Astrocyte of the hippocampus (primary cell): ENCODE measurements around the gene TBXA2R.

Experiments
- DNase-seq: peaks from one replicate; pipeline ENCODE4 v3.0.0; 2011; ENCODE audit warnings: low read depth, low spot score

Gene TBXA2R

DNA sequence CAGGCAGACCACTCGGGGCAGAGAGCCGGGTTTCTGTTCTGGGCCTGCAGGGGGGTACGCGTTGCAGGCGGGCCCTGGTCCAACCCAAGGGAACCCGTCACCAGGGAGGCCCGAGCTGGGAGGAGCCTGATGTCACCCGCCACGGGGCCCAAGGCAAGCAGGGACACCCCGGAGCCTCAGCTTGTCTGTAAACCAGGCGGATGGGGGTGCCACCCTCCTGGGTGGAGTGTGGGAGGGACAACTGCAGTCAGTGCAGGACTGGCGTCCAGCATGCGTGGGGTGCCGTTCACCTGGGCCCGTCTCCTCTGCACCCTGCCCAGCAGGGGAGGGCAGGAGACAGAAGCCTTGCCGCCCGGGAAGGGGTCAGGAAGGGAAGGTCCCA lies 12.9 kb upstream of the TBXA2R start:
- no peak for DNase-seq

GRCh38 chr19:3618811-3619630 lies 12.3 kb upstream of the TBXA2R start:
- DNase-seq = no peak

- DNase-seq = peak; percentile 65
These were observed 11.6 kb upstream of the TBXA2R start for GRCh38 chr19:3618144-3618810.

DNA sequence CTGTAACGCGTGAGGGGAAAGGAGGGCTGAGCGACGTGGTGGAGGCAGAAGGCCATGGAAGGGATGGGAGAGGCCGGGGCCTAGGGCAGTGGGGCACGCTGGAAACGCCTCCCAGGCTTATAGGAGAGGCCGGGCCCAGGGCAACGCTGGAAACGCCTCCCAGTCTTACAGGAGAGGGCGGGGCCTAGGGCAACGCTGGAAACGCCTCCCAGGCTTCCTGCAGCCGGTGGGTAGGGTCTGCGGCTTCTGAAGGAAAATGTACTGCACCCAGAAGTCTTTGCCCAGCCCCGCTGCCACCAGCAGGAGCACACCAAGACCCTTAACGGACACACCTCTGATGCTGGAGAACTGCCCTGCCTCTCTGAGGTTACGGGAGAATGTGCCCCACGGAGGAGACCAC lies 10.8 kb upstream of the TBXA2R start:
- no peak for DNase-seq

- DNase-seq = no peak
These were observed 9.0 kb upstream of the TBXA2R start for GRCh38 chr19:3615524-3616135.

DNA sequence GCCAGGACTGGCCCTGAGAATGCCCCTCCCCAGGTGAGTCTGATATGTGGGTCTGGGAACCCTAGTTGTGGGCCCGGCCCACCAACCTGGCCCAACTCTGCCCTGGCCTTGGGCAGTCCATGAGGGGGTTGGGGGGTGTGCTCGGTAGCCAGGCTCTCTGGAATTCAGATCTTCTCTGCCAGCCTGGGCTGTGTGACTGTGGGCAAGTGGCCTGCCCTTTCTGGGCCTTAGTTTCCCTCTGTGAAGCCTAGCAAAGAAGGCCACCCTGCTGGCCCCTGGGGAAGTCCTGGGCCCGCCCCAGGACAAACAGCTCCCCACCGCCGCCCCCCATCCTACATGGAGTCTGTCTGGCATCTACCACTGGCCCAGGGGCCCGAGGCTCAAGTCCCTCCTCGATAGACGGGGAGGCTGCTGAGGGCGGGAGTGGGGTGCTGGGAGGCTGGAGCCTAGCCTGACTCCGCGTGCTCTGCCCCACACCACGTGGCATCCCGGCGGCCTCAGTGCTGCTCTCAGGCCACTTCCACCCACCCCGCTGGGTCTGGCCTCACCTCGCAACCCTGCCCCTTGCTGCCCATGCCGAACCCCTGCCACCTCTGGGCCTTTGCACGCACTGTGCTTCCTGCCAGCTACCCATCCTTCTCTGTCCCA lies 8.3 kb upstream of the TBXA2R start:
- DNase-seq = no peak

GRCh38 chr19:3613818-3614661 lies 7.4 kb upstream of the TBXA2R start:
- no peak for DNase-seq

GRCh38 chr19:3612901-3613741 lies 6.4 kb upstream of the TBXA2R start:
- no peak for DNase-seq

GRCh38 chr19:3612330-3612729 lies 5.7 kb upstream of the TBXA2R start:
- no peak for DNase-seq

GRCh38 chr19:3611841-3612240 lies 5.2 kb upstream of the TBXA2R start:
- no peak for DNase-seq

DNA sequence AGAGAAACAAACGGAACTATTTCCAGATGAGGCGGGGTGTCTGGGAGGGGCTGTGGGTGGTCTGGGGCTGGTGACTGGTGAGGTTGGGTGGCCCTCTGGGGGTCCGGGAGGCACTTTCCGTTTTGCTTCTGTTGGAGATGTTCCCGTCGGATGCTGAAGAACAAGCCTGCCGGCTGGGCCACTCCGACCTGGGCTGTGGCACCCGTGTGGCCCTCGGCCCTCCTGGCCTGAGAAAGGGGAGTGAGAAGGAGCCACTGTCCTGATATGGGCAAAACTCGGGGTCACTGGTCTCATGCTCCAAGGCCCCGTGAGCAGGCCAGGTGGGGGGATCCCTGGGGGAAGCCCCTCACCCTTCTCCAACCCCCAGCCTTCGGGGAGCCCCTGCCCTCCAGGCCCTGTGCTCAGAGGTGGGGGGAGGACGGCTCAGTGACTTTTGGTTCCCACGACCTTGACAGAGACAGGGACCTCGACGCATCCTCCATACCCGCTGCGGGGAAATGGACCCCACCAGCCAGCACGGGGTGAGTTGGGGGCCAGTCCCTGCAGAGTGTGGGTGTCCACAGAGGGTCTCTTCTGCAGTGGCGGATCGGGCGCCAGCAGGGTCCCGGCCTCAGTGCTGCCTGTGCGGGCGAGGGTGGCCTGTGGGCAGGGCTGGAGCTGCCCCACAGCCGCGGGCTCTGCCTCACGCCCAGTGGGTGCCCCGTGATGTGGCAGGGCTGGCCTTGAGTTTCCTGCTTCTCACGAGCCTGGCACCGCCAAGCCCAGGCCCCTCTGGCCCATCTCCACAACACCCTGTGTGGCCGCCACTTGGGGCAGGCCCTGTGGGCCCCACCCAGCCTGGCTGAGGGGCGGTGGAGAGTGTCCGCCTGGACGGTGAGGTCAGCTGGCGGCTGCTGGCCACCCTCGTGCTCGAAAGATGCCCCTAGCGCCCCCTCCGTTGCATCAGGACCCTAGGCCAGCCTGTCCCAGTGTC lies 4.4 kb upstream of the TBXA2R start:
- DNase-seq = no peak

- DNase-seq = no peak
These were observed 3.4 kb upstream of the TBXA2R start for GRCh38 chr19:3609779-3610719.

DNA sequence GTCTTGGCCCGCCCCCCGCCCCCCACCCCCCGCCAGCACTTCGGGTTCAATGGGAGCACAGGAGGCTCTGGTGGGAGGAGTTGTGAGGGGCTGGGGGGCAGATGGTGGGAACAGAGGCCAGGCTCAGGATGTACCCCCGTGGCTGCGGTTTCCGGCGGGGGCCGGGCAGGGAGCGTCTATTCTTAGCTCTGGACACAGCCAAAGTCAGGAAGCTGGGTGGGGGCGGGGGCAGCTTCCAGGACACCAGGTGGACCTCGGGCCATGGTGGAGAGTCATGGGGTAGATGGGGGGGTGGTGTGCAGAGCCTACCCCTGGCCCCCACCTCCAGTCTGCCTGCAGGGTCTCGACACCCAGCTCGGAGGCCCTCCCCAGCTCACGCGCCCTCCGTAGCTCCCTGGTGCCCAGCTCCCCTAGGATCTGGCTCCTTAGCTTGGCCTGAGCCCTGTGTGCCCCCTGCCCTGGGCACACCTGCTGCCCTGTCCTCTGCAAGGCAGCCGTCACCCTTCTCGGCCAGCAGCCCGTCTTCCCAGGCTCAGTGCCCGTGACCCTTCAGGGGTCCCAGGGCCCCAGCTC lies 2.2 kb upstream of the TBXA2R start:
- no peak for DNase-seq

- DNase-seq = no peak
These were observed 1.5 kb upstream of the TBXA2R start for GRCh38 chr19:3608079-3608641.

DNA sequence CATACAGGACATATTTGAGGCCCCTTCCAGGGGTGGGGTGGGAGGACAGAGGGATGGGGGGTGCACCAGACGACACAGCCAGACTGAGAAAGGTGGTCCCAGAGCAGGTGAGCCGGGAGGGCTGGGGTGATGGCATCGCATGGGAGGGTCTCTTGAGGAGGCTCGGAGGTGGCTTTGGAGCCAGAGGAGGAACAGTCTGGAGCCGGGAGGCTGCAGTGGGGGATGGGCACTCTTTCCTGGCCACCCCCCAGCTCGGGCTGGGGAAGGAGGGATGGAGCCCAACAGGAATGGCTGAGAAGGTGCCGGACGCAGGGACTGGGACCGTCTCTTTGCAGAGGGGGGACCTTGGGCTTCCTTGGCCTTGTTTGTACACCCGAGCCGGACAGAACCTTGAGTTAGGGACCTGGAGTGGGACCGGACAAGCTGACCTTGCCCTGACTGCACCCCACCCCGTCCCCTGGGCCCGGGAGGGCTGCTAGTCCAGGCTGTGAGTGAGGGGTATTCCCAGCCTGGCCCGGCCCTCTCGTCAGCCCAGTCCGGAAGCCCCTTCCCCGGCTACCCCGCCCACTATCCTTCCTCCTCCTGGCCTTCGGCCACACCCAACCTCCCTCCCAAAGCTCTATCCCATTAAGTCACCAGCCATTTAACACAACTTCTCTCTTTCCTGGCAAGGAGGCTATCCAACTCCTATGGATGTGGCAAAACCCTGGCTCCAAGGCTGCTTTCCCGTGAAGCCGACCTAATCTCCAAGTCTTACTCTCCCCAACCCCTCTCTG lies 816 bp upstream of the TBXA2R start:
- peak; percentile 57 for DNase-seq

- DNase-seq = no peak
These were observed 443 bp downstream of the TBXA2R start for GRCh38 chr19:3606174-3606689.
